ENCODE results near the gene PDZRN3. TPM values are rescaled to one million over a fixed set of nuclear protein-coding genes. Genes with fewer than 3 reads are reported as not detected.

Gene PDZRN3
- total RNA-seq, 4 donors from 2014 or later: 87.3 to 268 (median 107) TPM

DNA sequence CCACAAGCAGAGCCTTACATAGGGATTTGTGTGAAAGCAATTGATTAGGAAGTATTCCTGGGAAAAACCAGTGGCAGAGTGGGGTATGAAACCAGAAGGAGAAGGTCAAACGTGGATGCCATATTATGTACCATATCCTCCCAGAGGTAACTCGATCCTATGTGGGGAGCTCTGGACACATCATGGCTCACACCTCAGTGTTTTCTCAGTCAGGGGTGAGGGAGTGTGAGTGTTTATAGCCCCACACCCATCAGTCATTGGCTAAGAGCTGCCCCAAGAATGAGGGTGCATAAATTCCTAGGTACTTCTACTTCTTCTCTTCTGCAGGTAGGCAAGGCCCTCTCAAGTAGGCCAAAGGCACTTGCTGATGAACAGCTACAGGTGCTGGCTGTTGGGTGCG lies 28.2 kb upstream of the PDZRN3 start:
- Histone ChIP-seq H3K9me3 (no peaks in the 10 kb centered on the region), H3K4me3 (no peak overlapping the region), H3K36me3 (no peaks in the 10 kb centered on the region), H3K4me1 (peaks cover 0 to 5% of the 10 kb centered on the region in 2 donors), H3K27me3 (no peaks in the 10 kb centered on the region), H3K27ac (no peak overlapping the region)
- no peak for DNase-seq
- intact Hi-C loops (cut with DNase I; ENCODE audit: low total_unique reads): no loop called here
- TF ChIP-seq POLR2A (IDR thresholded peaks at IDR 0.05): no peak
- TF ChIP-seq, protein P1, sequence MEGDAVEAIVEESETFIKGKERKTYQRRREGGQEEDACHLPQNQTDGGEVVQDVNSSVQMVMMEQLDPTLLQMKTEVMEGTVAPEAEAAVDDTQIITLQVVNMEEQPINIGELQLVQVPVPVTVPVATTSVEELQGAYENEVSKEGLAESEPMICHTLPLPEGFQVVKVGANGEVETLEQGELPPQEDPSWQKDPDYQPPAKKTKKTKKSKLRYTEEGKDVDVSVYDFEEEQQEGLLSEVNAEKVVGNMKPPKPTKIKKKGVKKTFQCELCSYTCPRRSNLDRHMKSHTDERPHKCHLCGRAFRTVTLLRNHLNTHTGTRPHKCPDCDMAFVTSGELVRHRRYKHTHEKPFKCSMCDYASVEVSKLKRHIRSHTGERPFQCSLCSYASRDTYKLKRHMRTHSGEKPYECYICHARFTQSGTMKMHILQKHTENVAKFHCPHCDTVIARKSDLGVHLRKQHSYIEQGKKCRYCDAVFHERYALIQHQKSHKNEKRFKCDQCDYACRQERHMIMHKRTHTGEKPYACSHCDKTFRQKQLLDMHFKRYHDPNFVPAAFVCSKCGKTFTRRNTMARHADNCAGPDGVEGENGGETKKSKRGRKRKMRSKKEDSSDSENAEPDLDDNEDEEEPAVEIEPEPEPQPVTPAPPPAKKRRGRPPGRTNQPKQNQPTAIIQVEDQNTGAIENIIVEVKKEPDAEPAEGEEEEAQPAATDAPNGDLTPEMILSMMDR (IDR thresholded peaks at IDR 0.05): no peak

DNA sequence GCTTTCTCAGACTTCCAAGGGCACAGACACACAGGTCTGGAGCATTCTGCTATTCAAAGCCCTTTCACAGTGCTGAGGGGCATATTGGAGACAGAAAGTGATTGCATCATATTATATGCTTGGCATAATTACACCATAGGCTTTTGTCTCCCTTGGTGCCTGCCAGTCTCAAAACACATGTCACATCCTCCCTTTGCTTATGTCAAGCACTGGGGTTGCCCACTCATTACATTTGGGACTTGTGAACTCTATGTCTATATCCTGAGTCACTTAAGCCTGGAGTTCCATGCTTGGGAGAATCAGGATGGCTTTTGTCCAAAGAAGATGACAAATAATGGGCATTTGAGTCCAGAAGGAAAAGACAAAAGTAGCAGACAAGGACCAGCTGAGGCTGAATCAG lies 12.3 kb upstream of the PDZRN3 start:
- DNase-seq: no peak
- no peak overlapping the region for H3K27ac ChIP-seq
- H3K4me1 ChIP-seq: no peaks in the 10 kb centered on the region
- intact Hi-C loops (cut with DNase I; ENCODE audit: low total_unique reads): no loop called here
- no peaks in the 10 kb centered on the region for H3K27me3 ChIP-seq
- no peaks in the 10 kb centered on the region for H3K9me3 ChIP-seq
- TF ChIP-seq POLR2A (IDR thresholded peaks at IDR 0.05): no peak
- TF ChIP-seq, protein P1 (IDR thresholded peaks at IDR 0.05): no peak
- H3K4me3 ChIP-seq: no peak overlapping the region
- H3K36me3 ChIP-seq: no peaks in the 10 kb centered on the region

DNA sequence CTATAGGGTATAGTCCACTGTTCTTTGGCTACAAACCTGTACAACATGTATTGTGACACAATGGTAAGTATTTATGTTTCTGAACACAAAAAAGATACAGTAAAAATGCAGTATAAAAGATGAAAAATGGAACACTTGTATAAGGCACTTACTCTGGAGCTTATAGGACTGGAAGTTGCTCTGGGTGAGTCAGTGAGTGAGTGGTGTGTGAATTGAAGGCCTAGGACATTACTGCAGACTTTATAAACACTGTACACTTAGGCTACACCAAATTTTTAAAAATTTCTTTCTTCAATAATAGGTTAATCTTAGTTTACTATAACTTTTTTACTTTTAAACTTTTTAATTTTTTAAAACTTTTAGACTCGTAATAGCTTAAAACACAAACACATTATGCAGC lies 10.5 kb upstream of the PDZRN3 start:
- Histone ChIP-seq H3K36me3 (no peaks in the 10 kb centered on the region), H3K9me3 (no peaks in the 10 kb centered on the region), H3K27ac (no peak overlapping the region), H3K27me3 (no peaks in the 10 kb centered on the region), H3K4me3 (no peak overlapping the region), H3K4me1 (no peaks in the 10 kb centered on the region)
- no peak for DNase-seq
- no peak for TF ChIP-seq POLR2A (IDR thresholded peaks at IDR 0.05)
- TF ChIP-seq, protein P1 (IDR thresholded peaks at IDR 0.05): no peak
- intact Hi-C loops (cut with DNase I; ENCODE audit: low total_unique reads): no loop called here

DNA sequence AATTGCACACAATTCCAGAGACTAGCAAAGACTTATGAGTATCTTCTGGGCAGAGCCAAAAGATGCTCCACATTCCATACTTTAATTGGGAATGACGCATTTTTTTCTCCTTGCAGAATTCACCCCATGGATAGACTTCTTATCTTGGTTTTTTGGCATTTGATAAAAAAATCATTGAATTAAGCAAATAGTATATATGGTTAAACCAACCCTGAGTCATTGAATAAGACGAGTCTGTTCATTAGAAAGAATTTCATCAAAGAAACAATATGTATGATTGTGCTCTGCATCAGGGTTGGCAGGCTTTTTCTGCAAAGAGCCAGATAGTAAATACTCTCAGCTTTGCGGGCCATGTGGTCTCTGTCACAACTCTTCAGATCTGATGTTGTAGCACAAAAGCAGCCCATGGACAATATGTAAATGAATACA lies 9.2 kb upstream of the PDZRN3 start:
- TF ChIP-seq, protein P1 (IDR thresholded peaks at IDR 0.05): no peak
- no peak for TF ChIP-seq POLR2A (IDR thresholded peaks at IDR 0.05)
- no peak for DNase-seq
- no peaks in the 10 kb centered on the region for H3K36me3 ChIP-seq
- intact Hi-C loops (cut with DNase I; ENCODE audit: low total_unique reads): no loop called here
- H3K27me3 ChIP-seq: no peaks in the 10 kb centered on the region
- no peak overlapping the region for H3K4me3 ChIP-seq
- H3K27ac ChIP-seq: no peak overlapping the region
- no peaks in the 10 kb centered on the region for H3K4me1 ChIP-seq
- no peaks in the 10 kb centered on the region for H3K9me3 ChIP-seq

DNA sequence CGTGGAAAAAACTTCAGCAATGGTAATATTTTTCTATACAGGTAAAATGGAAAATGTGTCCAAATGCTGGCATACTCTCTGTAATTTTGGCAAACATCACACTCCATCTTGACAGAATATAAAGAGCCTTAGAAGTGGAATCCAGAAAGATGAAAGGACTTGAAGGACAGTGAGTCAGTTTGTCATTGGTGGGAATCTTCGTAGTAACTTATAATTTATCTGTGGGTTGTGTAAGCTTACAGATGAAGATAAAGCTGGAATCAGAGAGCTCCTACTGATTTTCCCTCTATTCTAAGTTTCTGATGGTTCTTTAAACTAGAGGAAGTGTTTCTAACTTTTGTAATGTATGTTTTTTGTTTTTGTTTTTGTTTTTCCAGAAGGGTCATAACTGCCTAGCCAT lies 8.7 kb upstream of the PDZRN3 start:
- intact Hi-C loops (cut with DNase I; ENCODE audit: low total_unique reads): no loop called here
- TF ChIP-seq POLR2A (IDR thresholded peaks at IDR 0.05): no peak
- TF ChIP-seq, protein P1 (IDR thresholded peaks at IDR 0.05): no peak
- no peak overlapping the region for H3K4me3 ChIP-seq
- H3K36me3 ChIP-seq: no peaks in the 10 kb centered on the region
- DNase-seq: no peak
- no peak overlapping the region for H3K27ac ChIP-seq
- no peaks in the 10 kb centered on the region for H3K4me1 ChIP-seq
- H3K27me3 ChIP-seq: no peaks in the 10 kb centered on the region
- H3K9me3 ChIP-seq: no peaks in the 10 kb centered on the region
